Measurements from ENCODE around the gene LRRN2. TPM values are rescaled to one million over a fixed set of nuclear protein-coding genes. Genes with fewer than 3 reads are reported as not detected.

The LRRN2 gene
- total and polyA plus RNA-seq, 9 of the 15 experiments (the other 6 are each of a cell fraction or from before 2014, with no cell fraction given) = 0.05 TPM; not detected in 8

DNA sequence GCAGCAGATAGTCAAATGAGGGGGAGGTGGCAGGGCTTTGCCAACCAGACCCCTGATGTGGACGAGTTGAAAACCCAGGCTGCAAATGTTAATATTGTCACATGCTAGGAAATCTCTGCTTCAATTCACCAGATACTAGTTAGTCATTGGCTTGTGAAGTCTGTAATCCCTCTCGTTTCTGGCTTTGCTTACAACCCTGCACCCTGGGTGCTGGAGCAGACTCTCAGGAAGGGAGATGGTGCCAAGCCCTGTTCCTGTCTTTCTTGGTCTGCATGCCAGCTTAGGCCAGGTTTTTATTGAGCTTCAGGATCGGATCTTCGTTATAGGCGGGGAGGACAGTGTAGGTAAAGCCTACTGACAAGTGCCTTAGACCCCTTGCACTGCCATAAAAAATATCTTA, 116.1 kb downstream of the LRRN2 start (continued):
- TF ChIP-seq ZHX1 (conservative IDR thresholded peaks at IDR 0.05; ENCODE audit: low read length) = no peak
- TF ChIP-seq KAT7 (CRISPR knock-in tag; IDR thresholded peaks at IDR 0.05; ENCODE audit: borderline replicate concordance) = no peak
- TF ChIP-seq, protein P1, sequence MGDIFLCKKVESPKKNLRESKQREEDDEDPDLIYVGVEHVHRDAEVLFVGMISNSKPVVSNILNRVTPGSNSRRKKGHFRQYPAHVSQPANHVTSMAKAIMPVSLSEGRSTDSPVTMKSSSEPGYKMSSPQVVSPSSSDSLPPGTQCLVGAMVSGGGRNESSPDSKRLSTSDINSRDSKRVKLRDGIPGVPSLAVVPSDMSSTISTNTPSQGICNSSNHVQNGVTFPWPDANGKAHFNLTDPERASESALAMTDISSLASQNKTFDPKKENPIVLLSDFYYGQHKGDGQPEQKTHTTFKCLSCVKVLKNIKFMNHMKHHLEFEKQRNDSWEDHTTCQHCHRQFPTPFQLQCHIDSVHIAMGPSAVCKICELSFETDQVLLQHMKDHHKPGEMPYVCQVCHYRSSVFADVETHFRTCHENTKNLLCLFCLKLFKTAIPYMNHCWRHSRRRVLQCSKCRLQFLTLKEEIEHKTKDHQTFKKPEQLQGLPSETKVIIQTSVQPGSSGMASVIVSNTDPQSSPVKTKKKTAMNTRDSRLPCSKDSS (IDR thresholded peaks at IDR 0.05; ENCODE audit: low read depth, partially characterized antibody) = no peak

DNA sequence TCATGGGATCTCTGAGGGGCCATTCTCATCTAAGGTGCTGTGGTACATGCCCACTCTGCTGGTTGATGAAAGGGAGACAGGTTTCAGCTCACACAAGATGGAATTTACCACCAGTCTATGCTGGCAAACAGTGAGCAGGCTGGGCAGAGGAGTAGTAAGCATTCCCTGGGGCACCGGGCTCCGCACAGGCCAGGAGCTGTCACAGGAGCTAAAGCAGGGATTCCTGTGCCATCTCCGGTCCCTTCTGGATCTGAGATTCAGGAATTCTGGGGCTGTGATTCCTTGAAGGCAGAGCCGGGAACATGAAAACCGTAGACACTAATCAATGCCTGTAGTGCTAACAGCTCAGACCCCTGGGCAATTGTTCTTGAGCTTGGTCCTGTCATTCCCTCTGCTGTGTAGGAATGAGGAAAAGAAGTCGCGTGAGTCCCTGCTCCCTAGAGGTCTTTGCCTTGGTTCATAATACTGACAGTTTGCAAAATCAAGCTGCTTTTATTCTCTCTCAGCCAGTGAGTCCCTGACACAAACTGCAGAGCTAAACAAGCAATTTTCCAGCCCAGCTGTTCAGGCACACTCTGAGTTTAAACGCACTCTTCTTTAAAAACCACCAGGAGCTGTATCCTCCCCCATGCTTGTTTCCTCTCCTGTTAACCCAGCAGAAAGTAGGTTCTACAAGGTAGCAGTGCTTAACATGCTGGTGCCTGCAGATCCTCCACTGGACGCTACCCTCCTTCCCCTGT, 116.8 kb downstream of the LRRN2 start:
- in situ Hi-C loops (cut with MboI) = loop anchor here (5.0 kb wide), 1 partner anchor 239 kb away; no protein-coding TSS in a partner anchor
- intact Hi-C loops (cut with micrococcal nuclease) = loop anchor here (5.0 to 10.0 kb wide), 4 partner anchors 54 to 376 kb away; no protein-coding TSS in a partner anchor
- TF ChIP-seq NR0B1 (IDR thresholded peaks at IDR 0.05; ENCODE audit: partially characterized antibody) = no peak
- TF ChIP-seq XRCC4 (IDR thresholded peaks at IDR 0.05; ENCODE audit: extremely low read depth, insufficient read depth, insufficient read length) = no peak
- no peak for TF ChIP-seq POLR2AphosphoS2 (IDR thresholded peaks at IDR 0.05; ENCODE audit: low read length)
- TF ChIP-seq TAL1 (IDR thresholded peaks at IDR 0.05) = no peak
- TF ChIP-seq, protein P2, sequence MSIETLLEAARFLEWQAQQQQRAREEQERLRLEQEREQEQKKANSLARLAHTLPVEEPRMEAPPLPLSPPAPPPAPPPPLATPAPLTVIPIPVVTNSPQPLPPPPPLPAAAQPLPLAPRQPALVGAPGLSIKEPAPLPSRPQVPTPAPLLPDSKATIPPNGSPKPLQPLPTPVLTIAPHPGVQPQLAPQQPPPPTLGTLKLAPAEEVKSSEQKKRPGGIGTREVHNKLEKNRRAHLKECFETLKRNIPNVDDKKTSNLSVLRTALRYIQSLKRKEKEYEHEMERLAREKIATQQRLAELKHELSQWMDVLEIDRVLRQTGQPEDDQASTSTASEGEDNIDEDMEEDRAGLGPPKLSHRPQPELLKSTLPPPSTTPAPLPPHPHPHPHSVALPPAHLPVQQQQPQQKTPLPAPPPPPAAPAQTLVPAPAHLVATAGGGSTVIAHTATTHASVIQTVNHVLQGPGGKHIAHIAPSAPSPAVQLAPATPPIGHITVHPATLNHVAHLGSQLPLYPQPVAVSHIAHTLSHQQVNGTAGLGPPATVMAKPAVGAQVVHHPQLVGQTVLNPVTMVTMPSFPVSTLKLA (conservative IDR thresholded peaks at IDR 0.05) = no peak
- no peak for TF ChIP-seq HCFC1 (IDR thresholded peaks at IDR 0.05; ENCODE audit: low read depth, low read length)

More for the DNA sequence above, 116.8 kb downstream of the LRRN2 start:
- Histone ChIP-seq H3K36me3 (ENCODE audit: control insufficient read depth, insufficient read depth, low read length) (no peaks in the 10 kb centered on the region), H3K9me1 (ENCODE audit: control insufficient read depth, insufficient read depth, low read length) (no peaks in the 10 kb centered on the region), H3K27me3 (ENCODE audit: control insufficient read depth in 2 of 2, insufficient read depth in 2 of 2, low read length in 2 of 2) (no peaks in the 10 kb centered on the region), H3K9me3 (replicated peaks; ENCODE audit: control insufficient read depth, insufficient read depth, low read depth, low read length) (no peaks in the 10 kb centered on the region), H2AFZ (ENCODE audit: low read depth, low read length) (no peak overlapping the region), H3K4me1 (replicated peaks in 1 of 2; ENCODE audit: control insufficient read depth in 2 of 2, insufficient read depth in 2 of 2, low read length in 2 of 2) (peaks cover 3 to 16% of the 10 kb centered on the region in 2 experiments; a peak in 3 of 5 replicates), H4K20me1 (replicated peaks; ENCODE audit: control insufficient read depth, insufficient read depth, low read length) (no peaks in the 10 kb centered on the region), H3K4me2 (ENCODE audit: insufficient read depth, low read length) (no peak overlapping the region), H3K27ac (ENCODE audit: extremely low read depth, low read depth, low read length) (no peak overlapping the region), H3K9ac (ENCODE audit: insufficient read depth in 1 of 2, low read depth in 2 of 2, low read length in 2 of 2) (no peak overlapping the region), H3K4me3 (no peak overlapping the region), H3K79me2 (ENCODE audit: control insufficient read depth, insufficient read depth, low read length) (no peaks in the 10 kb centered on the region)
- FAIRE-seq (no peak), ATAC-seq (no peak), DNase-seq (ENCODE audit: extremely low read depth in 1 of 4, low spot score in 3 of 4) (no peak)
- 58% methylated on average over 9 of the region's 9 CpGs for WGBS (ENCODE audit: insufficient coverage, low coverage, missing lambda C conversion rate)
- ChIA-PET POLR2A (interaction anchor here (0.7 to 1.4 kb wide), 7 partner anchors 14 to 234 kb away, joined by 3 to 5 read pairs (median 3); no protein-coding TSS in a partner anchor), CTCF (ENCODE audit: low intra/inter-chr PET ratio) (interaction anchor here (6.2 kb wide), 1 partner anchor 238 kb away, joined by 159 read pairs; no protein-coding TSS in a partner anchor)
- BruUV-seq (replicated peaks) = no TSS peak

Measured in K562 (cell line).